Transverse colon (tissue), 4 donors: Measurements from ENCODE around the gene TARP.

Experiments
- EP300 ChIP-seq: sonication (generic); formaldehyde crosslinking; IDR thresholded peaks from one replicate; pipeline ENCODE4 v1.6.1; 2017; ENCODE audit warnings: antibody characterized with exemption, low read depth
- POLR2A ChIP-seq: fragments of 450-650 bp; IDR thresholded peaks from one replicate; pipeline ENCODE4 v1.6.1; 2016; ENCODE audit warnings: antibody characterized with exemption, mild to moderate bottlenecking, moderate library complexity
- POLR2AphosphoS5 ChIP-seq, 3 donors: sonication (generic); formaldehyde crosslinking; IDR thresholded peaks; one replicate each; pipeline ENCODE4 v1.6.1; 2016; ENCODE audit warnings: antibody characterized with exemption in 3 of 3
- TF ChIP-seq, protein P1 (sequence below), 5 experiments: fragments of 200-600 bp in 3 of 5; fragments of 450-650 bp in 2 of 5; sonication (generic) in 3 of 5; IDR thresholded peaks; 1 replicate in 2 of 5; 2 replicates in 3 of 5; pipeline ENCODE4 v1.5.1; 2016 to 2017; ENCODE audit warnings: antibody characterized with exemption in 5 of 5, inconsistent platforms in 3 of 5, mild to moderate bottlenecking in 2 of 5, moderate library complexity in 1 of 5

- TF ChIP-seq EP300: no peak
- TF ChIP-seq, protein P1, sequence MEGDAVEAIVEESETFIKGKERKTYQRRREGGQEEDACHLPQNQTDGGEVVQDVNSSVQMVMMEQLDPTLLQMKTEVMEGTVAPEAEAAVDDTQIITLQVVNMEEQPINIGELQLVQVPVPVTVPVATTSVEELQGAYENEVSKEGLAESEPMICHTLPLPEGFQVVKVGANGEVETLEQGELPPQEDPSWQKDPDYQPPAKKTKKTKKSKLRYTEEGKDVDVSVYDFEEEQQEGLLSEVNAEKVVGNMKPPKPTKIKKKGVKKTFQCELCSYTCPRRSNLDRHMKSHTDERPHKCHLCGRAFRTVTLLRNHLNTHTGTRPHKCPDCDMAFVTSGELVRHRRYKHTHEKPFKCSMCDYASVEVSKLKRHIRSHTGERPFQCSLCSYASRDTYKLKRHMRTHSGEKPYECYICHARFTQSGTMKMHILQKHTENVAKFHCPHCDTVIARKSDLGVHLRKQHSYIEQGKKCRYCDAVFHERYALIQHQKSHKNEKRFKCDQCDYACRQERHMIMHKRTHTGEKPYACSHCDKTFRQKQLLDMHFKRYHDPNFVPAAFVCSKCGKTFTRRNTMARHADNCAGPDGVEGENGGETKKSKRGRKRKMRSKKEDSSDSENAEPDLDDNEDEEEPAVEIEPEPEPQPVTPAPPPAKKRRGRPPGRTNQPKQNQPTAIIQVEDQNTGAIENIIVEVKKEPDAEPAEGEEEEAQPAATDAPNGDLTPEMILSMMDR (IDR thresholded peaks at IDR 0.05): no peak
- TF ChIP-seq POLR2AphosphoS5 (IDR thresholded peaks at IDR 0.05): no peak
- no peak for TF ChIP-seq POLR2A
Observed at GRCh38 chr7:38303866-38304265, 30.4 kb upstream of the TARP start.
